RWPE2 (cell line): Measurements from ENCODE around the gene FBXL14.

ENCODE experiments used
- ATAC-seq: fragments of 200-7000 bp; cut with Tn5 transposase; 3 replicates; pipeline ENCODE4 v1.9.1; 2021; ENCODE audit warnings: low read depth
- DNase-seq: peaks from one replicate; pipeline ENCODE4 v3.0.0-alpha.2; 2020; ENCODE audit warnings: low spot score
- H3K27ac ChIP-seq: fragments of 450-650 bp; 2 replicates; pipeline ENCODE4 v1.5.1; 2017; ENCODE audit warnings: mild to moderate bottlenecking; ENCODE audit not compliant: poor library complexity, severe bottlenecking
- H3K27me3 ChIP-seq: fragments of 250-450 bp; sonication (Bioruptor Pico); 2 replicates; pipeline ENCODE4 v1.5.1; 2021; ENCODE audit warnings: mild to moderate bottlenecking, moderate library complexity; ENCODE audit not compliant: insufficient read depth, poor library complexity, severe bottlenecking
- H3K36me3 ChIP-seq: fragments of 250-450 bp; sonication (Bioruptor Pico); 2 replicates; pipeline ENCODE4 v1.5.1; 2020; ENCODE audit warnings: low read depth, mild to moderate bottlenecking, moderate library complexity
- H3K4me1 ChIP-seq: fragments of 250-450 bp; sonication (Bioruptor Pico); 2 replicates; pipeline ENCODE4 v1.5.1; 2021; ENCODE audit warnings: mild to moderate bottlenecking, moderate library complexity; ENCODE audit not compliant: insufficient read depth, poor library complexity, severe bottlenecking
- H3K4me3 ChIP-seq: fragments of 250-450 bp; sonication (Bioruptor Pico); 2 replicates; pipeline ENCODE4 v1.5.1; 2021; ENCODE audit warnings: mild to moderate bottlenecking, moderate library complexity; ENCODE audit not compliant: severe bottlenecking
- H3K9me3 ChIP-seq: fragments of 250-450 bp; sonication (Bioruptor Pico); 2 replicates; pipeline ENCODE4 v1.5.1; 2021; ENCODE audit warnings: mild to moderate bottlenecking, moderate library complexity; ENCODE audit not compliant: severe bottlenecking
- TF ChIP-seq, protein P1 (sequence below): fragments of 450-650 bp; IDR thresholded peaks from one replicate; pipeline ENCODE4 v1.5.1; 2017; ENCODE audit warnings: mild to moderate bottlenecking, moderate library complexity; ENCODE audit not compliant: poor library complexity, severe bottlenecking

FBXL14 gene

DNA sequence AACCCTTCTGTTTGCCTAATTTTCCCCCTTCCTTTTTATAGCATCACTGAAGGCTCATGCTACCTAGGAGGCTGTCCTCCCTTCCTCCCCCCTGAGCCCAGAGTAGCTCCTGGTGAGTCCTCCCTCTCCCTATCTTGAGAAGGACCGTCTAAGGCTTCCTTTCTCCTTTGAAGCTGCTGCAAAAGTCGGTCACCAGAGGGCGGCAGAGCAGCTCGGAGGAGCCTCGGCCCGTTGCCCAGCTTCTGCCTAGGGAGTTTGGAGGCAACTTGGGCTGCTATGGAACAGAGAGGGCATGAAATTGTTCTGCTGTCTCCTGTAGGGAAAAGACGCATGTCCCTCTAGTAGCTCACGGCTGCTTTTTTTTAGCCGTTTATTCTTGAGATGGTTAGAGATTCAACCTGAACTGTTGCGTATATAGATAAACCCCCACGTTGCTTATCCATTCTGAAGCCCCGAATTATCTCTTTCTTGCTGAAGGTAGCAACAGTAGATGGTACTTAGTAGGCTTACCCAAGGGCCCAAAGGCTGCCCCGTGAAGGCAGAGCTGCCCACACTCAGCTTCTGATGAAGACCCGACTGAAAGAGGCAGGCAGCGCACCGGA lies 40.3 kb upstream of the FBXL14 start:
- TF ChIP-seq, protein P1, sequence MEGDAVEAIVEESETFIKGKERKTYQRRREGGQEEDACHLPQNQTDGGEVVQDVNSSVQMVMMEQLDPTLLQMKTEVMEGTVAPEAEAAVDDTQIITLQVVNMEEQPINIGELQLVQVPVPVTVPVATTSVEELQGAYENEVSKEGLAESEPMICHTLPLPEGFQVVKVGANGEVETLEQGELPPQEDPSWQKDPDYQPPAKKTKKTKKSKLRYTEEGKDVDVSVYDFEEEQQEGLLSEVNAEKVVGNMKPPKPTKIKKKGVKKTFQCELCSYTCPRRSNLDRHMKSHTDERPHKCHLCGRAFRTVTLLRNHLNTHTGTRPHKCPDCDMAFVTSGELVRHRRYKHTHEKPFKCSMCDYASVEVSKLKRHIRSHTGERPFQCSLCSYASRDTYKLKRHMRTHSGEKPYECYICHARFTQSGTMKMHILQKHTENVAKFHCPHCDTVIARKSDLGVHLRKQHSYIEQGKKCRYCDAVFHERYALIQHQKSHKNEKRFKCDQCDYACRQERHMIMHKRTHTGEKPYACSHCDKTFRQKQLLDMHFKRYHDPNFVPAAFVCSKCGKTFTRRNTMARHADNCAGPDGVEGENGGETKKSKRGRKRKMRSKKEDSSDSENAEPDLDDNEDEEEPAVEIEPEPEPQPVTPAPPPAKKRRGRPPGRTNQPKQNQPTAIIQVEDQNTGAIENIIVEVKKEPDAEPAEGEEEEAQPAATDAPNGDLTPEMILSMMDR: peak; percentile 95
- no peaks in the 10 kb centered on the region for H3K36me3 ChIP-seq
- H3K4me3 ChIP-seq: no peak overlapping the region
- H3K9me3 ChIP-seq: no peaks in the 10 kb centered on the region
- ATAC-seq (peak; percentile 71), DNase-seq (no peak)
- H3K27me3 ChIP-seq: peaks cover 8% of the 10 kb centered on the region
- no peaks in the 10 kb centered on the region for H3K4me1 ChIP-seq
- H3K27ac ChIP-seq: no peak overlapping the region

DNA sequence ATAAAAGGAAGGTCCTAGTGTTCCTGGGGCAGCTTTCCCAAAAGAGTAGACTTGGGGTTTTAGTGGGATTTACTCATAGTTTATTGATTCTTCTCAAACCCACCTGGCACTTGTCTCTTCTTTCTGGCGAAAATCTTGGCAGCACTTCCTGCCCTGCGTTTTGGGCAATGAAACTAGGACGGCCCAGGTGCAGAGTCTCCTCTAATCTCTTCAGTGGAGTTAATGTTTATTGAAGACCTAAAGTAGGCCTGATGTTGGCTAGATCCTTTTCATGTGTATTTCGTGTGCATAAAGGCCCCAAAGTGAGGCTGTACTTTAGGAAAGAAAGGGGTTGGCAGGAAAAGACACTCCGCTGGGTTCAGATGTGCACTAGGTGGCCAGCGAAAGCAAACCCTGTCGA lies 39.8 kb upstream of the FBXL14 start:
- Histone ChIP-seq H3K9me3 (no peaks in the 10 kb centered on the region), H3K4me3 (no peak overlapping the region), H3K27me3 (peaks cover 10% of the 10 kb centered on the region), H3K4me1 (no peaks in the 10 kb centered on the region), H3K36me3 (no peaks in the 10 kb centered on the region), H3K27ac (no peak overlapping the region)
- ATAC-seq (no peak), DNase-seq (no peak)
- TF ChIP-seq, protein P1: no peak

DNA sequence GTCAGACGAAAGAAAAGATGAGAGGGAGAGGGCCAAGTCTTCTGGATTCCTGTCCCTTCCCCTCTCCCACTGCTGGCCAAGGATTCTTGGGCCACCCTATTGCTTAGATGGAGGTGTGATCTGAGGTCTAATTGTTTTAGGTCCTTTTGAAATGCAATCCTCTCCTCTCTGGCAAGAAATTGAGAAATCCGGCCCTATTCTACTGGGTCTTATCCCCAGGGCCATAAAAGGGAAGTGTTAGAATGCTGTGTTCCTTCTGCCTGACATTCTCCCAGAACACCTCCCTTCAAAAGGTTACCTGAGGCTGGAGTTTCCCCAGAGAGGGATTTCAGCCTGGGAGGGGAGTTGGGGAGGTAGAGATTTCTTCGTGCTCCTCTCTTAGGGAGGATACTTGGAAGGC lies 39.1 kb upstream of the FBXL14 start:
- ATAC-seq: no peak
- Histone ChIP-seq H3K9me3 (no peaks in the 10 kb centered on the region), H3K36me3 (no peaks in the 10 kb centered on the region), H3K27ac (no peak overlapping the region), H3K27me3 (peaks cover 11% of the 10 kb centered on the region), H3K4me1 (no peaks in the 10 kb centered on the region), H3K4me3 (no peak overlapping the region)
- TF ChIP-seq, protein P1: no peak
- no peak for DNase-seq

DNA sequence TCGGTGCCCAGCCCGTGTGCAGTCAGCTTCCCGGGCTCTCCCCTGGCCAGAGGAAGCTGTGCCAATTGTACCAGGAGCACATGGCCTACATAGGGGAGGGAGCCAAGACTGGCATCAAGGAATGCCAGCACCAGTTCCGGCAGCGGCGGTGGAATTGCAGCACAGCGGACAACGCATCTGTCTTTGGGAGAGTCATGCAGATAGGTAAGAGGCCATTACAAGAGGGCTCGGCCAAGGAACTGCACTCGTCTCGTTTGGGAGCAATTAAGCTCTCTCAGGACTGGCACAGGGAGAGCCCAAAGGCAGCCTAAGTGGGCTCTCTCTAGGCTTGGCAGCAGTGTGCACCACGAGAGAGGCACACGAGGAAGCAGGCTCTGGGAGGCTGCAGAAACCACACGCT lies 38.3 kb upstream of the FBXL14 start:
- Histone ChIP-seq H3K9me3 (no peaks in the 10 kb centered on the region), H3K4me1 (no peaks in the 10 kb centered on the region), H3K27me3 (peaks cover 11% of the 10 kb centered on the region), H3K4me3 (no peak overlapping the region), H3K36me3 (no peaks in the 10 kb centered on the region), H3K27ac (no peak overlapping the region)
- DNase-seq (no peak), ATAC-seq (no peak)
- TF ChIP-seq, protein P1: no peak

DNA sequence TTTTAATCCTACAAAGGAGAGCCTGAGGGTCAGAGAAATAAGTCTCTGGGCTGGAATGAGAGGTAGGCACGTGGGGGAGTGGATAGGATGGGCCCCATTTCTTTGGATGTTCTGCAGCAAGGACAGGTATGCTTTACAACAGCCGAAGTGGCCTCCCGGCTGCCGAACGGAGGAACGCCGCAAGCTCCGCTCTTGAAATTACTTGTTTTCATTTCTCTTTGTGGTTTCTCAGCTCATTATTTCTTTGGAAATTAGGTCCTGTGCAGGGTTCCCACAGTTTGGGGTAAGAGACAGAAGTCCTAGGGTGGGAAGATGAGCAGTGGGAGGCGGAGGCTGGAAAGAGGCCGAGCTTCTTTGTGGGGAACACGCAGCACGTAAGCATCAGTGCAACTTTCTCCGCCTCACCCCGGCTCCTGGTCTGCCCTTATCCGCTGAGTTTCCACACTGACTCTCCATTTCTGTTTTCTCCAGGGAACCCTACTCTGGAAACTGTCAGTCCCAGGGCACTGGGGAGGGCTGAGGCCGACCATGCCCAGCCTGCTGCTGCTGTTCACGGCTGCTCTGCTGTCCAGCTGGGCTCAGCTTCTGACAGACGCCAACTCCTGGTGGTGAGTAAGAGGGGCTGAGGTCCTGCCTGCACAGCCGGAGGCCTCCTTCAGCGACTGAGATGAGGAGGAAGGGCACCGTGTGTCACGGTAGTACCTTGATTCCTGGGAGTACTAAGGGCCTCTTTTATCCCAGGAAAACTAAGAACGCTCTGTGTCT lies 36.6 kb upstream of the FBXL14 start:
- Histone ChIP-seq H3K9me3 (no peaks in the 10 kb centered on the region), H3K36me3 (no peaks in the 10 kb centered on the region), H3K4me3 (no peak overlapping the region), H3K27ac (no peak overlapping the region), H3K27me3 (peaks cover 11% of the 10 kb centered on the region), H3K4me1 (no peaks in the 10 kb centered on the region)
- DNase-seq (no peak), ATAC-seq (no peak)
- TF ChIP-seq, protein P1: no peak
